IPS-NIHi7 (cell line): ENCODE data around the gene TDO2.
"Not testable (repeated sequence)": the region's sequence is repeated elsewhere in the genome, so short reads cannot be mapped to it uniquely, and the experiment has no call there.

Experiments used
- DNase-seq: peaks from one replicate; pipeline ENCODE4 v3.0.0; 2012; ENCODE audit warnings: mixed read lengths; ENCODE audit errors: extremely low spot score

Gene TDO2

DNA sequence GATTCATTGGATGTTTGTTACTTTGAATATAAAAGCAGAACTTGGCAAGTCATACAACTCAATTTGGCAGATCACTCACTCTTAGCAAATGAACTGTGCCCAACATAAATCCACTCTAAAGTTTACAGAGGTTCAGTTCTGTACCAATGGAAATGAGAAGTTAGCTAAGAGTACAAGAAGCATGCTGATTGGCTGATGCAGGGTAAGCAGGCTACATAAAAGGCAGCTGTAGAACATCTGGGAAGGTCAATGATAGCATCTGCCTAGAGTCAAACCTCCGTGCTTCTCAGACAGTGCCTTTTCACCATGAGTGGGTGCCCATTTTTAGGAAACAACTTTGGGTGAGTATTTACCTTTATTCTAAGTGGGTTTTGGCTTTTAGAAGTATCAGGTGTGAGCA lies at the start of gene TDO2:
TDO2 (plus strand) TSS at position 244 of the 400 bp plus-strand sequence; CDS start at position 307, 63 bp downstream.
- DNase-seq = no peak

DNA sequence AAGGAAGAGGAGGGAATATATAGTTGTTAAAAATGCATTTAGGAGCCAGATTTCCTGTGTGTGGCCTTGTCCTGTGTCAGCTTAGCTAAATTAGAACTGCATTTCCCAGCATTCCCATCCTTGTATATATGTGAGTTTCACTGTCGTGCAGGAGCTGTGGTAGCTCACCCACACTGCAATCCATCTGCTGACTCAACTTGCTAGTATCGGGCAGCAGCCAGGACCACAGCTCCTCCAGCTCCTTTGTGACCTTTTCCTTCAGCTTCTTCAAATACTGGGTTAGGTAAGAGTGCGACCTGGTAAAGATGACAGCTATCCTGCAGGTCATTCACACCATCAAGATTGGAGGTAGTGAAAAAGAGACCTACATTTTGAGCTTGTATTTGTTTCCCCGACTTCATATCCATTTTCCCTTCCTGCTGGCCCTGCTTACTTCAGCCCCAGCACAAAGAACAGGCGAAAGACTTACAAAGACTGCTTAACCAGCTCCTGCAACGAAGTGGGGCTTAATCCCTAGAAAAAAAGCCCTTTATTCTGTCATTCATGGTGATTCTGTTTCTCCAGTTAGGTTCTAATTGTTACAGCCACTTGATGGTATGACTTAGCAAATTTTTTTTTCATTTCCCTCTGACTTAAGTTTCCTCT lies 48.8 kb upstream of the TDO2 start:
- DNase-seq = no peak

- no peak for DNase-seq
These were observed 47.6 kb upstream of the TDO2 start for GRCh38 chr4:155855897-155856296.

GRCh38 chr4:155866177-155866576 lies 37.3 kb upstream of the TDO2 start, which contains the start of gene ASIC5:
ASIC5 (minus strand) TSS chr4:155866277; CDS start chr4:155866226, 51 bp downstream.
- DNase-seq = no peak

DNA sequence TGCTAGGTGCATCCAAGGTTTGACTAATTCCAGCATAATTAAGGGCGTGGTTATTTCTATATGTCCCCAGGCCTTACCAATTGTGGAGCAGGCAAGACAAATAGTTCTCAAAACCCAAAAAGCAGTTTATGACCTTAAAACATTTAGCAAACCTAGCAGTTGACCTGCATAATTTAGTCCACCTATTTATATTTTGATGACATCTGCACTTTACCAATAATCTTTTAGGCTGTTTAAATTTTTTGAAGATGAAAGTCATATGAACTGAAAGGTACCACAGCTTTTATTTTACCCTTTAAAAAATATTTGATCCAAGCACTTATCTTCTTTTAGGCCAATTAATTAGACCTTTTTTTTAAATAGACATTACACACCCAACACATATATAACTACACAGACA lies 27.6 kb upstream of the TDO2 start:
- no peak for DNase-seq

GRCh38 chr4:155877971-155878370 lies 25.5 kb upstream of the TDO2 start:
- no peak for DNase-seq

DNA sequence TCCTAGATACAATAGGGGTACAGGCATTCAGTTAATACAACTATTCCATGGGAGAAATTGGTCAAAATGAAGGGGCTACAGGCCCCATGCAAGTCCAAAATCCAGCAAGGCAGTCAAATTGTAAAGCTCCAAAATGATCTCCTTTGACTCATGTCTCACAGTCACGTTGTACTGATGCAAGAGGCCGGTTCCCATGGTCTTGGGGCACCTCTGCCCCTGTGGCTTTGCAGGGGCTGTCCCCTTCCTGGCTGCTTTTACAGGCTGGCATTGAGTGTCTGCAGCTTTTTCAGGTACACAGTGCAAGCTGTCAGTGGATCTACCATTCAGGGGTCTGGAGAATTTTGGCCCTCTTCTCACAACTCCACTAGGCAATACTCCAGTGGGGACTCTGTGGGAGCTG lies 24.9 kb upstream of the TDO2 start:
- no peak for DNase-seq

DNA sequence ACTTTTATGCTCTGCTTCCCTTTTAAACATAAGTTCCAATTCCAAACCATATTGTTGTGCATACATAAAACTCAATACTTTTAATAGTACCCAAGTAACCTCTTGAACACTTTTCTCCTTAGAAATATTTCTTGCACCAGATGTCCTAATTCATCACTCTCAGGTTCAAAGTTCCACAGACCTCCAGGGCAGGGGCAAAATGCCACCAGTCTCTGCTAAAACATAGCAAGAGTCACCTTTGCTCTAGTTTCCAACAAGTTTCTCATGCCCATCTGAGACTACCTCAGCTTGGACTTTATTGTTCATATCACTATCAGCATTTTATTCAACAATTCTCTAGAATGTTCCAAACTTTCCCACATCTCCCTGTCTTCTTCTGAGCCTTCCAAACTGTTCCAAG lies 23.7 kb upstream of the TDO2 start:
- DNase-seq = no peak

GRCh38 chr4:155881555-155881954 lies 21.9 kb upstream of the TDO2 start:
- no peak for DNase-seq

- no peak for DNase-seq
These were observed 19.6 kb upstream of the TDO2 start for GRCh38 chr4:155883895-155884294.

DNA sequence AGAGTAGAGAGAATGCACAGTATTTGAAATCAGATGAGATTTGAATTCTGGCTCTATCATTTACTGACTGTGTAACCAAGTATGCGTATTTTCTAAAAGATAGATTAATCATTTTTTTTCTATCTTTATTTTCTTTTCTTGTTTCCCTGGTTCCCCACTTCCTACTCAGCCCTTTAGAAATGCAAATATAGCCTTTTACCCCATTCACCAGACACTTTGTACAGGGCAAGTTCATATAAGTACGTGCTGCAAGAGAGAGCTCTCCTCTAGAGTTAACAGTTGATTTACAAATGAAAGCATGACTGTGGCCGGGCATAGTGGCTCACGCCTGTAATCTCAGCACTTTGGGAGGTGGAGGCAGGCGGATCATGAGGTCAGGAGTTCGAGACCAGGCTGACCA lies 17.8 kb upstream of the TDO2 start:
- no peak for DNase-seq

DNA sequence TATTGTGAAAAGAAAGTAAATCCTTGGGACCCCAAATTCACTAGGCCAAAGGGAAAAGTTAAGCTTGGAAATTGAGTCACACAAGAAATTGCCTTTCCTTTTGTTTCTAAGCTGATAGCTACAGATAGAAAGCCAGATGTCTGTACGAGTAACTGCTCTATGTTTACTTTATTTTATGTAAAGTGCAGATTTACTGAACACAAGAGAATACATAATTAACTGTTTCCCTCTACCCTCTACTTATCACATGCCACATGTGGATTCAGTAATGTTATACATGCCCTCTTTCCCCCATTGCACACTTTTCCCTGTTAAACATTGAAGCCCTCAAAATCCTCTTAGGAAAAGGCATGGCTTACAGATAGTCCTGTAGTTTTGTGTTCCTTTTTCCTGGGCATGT lies 16.5 kb upstream of the TDO2 start:
- no peak for DNase-seq

DNA sequence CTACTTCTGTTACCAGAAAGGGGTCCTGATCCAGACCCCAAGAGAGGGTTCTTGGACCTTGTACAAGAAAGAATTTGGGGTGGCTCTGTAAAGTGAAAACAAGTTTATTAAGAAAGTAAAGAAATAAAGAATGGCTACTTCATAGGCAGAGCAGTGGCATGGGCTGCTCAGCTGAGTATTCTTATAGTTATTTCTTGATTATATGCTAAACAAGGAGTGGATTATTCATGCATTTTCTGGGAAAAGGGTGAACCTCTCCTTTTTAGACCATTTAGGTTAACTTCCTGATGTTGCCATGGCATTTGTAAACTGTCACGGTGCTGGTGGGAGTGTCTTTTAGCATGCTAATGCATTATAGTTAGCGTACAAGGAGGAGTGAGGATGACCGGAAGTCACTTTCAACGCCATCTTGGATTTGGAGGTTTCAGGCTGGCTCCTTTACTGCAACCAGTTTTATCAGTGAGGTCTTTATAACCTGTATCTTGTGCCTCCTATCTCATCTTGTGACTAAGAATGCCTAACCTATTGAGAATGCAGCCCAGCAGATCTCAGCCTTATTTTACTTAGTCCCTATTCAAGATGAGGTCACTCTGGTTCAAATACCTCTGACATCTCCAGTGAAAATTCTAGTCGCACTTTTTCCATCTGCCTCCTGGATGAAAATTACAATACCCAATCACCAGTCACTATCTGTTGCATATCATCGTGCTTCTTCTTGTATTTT lies 15.5 kb upstream of the TDO2 start:
- DNase-seq = no peak

- DNase-seq = no peak
These were observed 14.3 kb upstream of the TDO2 start for GRCh38 chr4:155889031-155889793.

- DNase-seq = no peak
These were observed 13.6 kb upstream of the TDO2 start for GRCh38 chr4:155889946-155890345.

DNA sequence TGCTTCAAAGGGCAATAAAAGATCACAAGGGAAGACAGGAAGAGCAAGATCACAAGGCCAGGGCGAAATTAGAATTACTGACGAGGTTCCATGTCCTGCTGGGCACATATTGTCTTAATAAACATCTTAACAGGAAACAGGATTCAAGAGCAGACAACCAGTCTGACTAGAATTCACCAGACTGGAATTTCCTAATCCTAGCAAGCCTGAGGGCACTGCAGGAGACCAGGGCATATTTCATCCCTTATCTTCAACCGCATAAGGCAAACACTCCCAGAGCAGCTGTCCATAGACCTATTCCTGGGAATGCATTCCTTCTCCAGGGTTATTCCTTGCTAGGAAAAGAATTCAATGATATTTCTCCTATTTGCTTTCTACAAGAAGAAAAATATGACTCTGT lies 12.4 kb upstream of the TDO2 start:
- no peak for DNase-seq

GRCh38 chr4:155898371-155898770 lies 5.1 kb upstream of the TDO2 start:
- not testable (repeated sequence) for DNase-seq

GRCh38 chr4:155899891-155900290 lies 3.6 kb upstream of the TDO2 start:
- DNase-seq = no peak

GRCh38 chr4:155900381-155900780 lies 3.1 kb upstream of the TDO2 start:
- DNase-seq = no peak

- no peak for DNase-seq
These were observed 2.5 kb upstream of the TDO2 start for GRCh38 chr4:155901013-155901412.

DNA sequence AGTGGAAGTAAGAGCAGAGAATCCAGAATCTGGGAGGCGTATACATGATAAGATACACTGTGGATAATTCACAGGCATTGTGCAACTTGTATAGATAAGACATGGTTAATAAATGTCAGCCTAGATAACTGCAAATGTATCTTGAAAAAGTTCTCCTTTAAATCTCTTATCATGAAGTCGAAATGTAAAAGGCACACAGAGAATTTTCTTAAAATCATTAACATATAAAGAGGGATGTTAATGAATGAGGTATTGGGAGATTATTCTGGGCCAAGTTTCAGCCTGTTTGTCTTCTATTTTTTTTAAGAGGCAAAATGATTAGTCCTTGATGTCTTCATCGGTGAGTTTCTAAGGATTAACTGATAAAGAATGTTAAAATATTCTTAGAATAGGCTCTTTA lies 835 bp downstream of the TDO2 start:
- no peak for DNase-seq

GRCh38 chr4:155906554-155907247 lies 3.2 kb downstream of the TDO2 start:
- DNase-seq = no peak
